Activated CD8-positive, alpha-beta memory T cell treated with anti-CD3 and anti-CD28 coated beads for 24 hours (primary cell): ENCODE measurements around the gene GLIS2.

Source experiments
- DNase-seq: peaks from one replicate; pipeline ENCODE4 v3.0.0-alpha.2; 2020

GLIS2 gene

DNA sequence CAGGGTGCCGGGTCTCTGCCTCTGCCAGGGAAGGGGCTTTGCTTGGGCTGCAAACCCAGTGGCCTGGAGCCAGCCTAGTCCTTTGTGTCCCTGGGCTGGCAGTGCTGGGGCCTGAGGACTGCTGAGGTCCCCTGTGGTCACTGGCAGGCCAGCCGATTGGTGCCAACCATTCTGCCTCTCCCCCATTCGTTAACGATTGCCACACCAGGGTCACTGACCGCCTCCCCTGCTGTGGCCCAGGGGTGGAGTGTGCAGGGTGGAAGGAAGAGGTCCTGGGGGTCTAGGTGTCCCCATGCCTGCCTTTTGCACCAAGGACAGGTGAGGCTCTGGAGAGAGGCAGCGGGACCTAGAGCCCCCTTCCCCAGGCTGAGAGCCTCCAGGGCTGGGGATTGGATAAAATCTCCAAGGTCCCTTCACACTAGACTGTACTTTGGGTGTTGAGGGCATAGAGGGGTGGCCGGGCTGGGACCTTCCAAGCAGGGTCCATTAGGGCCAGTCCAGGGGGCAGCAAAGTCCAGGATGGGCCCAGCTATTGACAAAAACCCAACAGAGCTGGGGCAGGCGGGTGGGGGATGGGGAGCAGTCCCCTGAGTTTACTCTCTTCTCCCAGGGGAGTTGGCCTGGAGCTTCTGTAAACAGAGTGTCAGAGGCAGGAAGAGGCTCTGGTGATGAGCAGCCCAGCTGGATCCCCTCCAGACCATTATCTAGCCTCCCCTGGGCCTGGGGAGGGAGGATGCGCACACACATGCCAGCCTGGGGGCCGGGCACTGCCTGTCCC lies 56.9 kb downstream of the GLIS2 start:
- no peak for DNase-seq

DNA sequence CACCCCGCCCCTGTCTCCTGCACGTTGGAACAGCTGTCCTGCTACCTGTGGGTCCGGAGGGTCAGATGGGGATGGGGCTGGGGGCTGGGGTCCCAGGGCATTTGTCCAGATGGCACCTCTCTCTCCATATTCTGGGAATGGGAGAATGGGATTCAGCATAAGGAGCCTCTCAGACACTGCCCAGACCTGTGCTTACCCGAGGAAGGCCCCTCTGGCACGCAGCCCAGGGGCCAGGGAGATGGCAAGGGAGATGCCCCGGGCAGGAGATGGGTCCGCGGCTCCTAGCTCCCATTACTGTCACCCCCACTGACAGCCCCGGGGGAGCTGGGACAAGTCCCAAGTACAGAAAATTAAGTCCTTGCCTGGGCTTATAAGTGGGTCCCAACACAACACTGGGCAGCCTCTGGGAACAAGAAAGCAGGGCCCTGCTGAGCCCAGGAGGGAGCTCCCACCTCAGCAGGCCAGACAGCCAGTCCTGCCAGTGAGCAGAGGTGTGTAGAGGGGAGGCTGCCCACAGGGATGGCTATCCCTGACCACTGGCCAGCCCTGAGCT lies 57.6 kb downstream of the GLIS2 start:
- DNase-seq: no peak

DNA sequence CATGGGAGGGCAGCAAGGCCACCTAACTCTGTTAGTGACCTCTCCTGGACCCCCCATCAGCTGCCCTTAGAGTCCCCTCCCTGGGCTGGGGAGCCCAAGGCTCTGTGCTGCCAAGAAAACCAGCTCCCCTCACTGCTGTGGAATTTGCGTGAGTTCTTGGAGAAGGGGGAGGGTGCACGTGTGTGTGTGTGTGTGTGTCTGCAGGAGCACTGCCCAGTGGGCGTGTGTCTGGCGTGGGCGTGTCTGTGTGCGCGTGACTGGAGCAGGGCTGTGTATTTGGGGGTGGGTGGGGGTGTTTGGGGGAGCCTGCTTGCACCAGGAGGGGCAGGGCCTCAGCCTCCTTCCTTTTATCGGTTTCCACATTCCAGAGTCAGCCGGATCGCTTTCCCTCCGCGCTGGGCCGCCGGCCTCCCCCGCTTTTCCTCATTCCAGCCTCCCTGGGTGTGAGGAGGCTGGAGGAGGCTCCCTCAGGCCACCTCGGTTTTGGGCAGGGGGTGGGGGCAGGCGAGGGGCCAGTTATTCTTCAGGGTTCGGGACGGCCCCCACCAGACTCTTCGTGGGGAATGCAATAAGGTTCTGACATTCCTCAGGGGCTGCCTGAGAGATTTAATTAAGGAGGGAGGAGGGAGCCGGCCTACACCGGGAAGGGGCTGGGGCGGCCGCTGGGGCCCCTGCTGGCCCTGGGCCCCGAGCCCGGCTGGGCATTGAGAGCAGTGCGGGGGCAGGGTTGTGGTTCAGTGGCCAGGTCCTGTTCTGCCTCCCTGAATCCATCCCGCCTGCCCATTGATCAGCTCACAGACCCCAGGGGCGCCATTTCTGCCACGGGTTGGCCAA lies 58.3 kb downstream of the GLIS2 start:
- no peak for DNase-seq

DNA sequence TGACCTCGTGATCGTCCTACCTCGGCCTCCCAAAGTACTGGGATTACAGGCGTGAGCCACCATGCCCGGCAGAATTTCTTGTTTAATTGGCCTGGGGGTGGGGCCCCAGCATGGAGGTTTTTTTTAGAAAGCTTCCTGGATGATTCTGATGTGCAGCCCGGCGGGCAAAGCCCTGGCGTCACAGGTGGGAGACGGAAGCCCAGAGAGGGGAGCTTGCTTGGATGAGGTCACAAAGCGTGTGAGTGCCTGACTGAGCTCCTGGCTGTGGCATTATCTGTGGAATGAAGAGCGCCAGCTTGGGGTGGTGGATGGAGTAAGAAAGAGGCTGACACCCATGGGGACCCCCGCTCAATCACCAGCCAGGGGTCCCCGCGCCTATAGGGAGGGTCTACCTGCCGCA lies 59.9 kb downstream of the GLIS2 start:
- DNase-seq: no peak

DNA sequence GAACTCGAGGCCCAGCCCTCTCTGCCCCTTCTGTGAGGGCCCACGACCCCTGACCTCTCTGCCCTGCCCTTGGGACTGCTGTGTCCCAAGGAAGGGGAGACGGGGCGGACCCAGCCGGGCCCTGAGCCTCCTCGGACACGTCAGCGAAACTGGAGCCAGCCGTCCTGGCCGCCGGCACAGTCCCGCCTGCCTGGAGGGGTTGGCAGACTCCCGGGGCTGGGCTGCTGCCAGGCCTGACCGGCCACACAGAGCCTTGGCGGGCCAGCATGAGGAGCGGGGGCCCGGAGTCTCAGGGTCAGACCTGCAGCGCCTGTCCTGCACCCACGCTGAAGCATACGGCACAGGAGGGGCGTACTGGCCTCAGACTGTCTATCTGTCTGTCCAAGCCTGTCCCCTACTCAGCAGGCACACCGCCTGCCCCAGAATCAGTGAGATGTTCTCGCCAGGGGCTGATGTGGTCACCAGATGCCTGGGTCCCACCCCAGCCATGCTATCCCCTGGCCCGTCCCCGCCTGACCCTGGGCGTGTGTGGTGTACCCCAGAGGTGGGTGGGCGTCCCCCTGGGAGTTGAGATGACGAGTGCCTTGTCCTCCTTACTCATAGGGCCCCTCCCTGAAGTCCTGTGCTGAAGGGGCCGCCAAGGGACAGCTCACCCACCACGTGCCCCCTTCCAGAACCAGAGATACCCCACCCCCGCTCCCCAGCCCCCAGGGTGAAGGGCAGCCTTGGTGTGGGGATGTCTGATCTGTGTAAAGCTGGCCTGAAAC lies 60.4 kb downstream of the GLIS2 start:
- no peak for DNase-seq

DNA sequence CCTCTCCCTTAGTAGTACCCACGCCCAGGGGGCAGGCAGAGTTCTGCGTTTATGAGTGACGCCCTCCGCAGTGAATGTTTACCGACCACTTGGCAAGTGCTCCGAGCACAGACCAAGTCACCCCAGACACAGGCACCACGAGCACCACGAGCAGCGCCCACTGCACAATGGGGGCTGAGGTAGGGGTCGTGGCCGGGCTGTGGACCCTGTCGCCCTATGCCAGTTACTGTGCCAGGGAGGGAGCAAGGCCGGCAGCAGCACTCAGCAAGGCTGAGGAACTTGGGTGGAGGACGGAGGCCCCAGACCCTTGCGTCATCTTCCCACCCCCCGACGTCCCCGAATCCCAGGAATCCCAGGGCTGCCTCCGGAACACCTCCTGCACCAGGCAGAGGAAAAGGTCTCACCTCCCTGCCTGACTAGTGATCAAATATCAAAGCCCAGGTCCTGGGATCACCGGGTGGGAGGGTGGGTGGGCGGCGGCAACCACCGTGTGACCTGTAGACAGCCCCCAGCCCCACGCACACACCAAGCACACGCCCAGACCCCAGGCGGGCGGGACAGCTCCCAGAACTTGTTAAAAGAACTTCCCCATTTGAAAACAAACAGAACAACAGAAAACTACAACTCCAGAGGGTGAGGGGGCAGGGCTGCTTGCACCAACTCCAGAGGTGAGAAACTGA lies 61.2 kb downstream of the GLIS2 start:
- no peak for DNase-seq

DNA sequence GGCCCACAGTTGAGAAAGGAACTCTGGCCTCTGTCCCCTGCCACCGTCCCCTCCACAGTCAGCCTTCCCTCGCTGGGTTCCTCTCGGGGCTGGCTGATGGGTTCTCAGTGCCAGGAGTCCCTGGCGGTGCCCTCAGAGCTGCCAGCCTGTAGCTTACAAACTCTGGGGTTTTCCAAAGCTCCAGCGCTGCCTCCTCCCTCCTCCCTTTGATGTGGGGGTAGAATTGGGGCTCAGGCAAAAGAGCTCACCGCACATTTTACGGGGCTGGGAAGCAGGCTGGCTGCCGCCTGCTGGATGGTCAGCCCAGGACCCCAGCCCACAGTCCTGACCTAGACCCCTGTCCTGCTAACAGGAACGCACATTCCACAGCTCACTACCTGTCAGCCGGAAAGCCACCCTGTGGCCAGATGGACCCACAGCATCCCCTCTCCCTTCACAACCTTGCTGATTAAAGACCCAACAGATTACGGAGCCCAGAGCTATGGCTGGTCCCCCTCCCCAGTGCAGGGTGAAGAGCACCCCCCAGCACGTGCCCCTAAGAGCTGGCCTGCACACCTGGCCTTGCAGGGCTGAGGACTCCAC lies 61.8 kb downstream of the GLIS2 start:
- no peak for DNase-seq

DNA sequence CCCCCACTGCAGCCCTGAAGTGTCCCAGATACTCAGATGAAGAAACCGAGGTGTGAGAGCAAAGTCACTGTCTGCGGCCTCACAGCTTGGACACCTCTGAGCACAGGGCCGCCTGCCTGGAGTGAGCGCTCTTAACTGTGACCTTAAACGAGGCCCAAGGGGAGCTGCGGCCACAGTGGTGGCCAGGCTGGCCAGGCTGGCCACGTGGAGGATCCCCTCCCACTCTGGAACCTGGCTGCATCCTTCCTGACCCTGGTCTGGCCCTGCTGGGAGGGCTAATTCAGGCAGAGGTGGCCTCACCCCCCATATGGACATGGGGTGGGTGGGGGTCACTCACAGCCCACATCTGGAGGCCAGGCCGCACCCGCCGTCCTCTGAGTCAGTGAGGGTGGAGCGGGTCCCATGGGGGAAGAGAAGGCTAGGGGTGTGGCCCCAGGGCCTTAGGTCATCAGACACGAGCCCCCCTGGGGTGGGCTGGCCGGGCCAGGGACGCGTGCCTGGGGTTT lies 62.3 kb downstream of the GLIS2 start:
- DNase-seq: no peak

DNA sequence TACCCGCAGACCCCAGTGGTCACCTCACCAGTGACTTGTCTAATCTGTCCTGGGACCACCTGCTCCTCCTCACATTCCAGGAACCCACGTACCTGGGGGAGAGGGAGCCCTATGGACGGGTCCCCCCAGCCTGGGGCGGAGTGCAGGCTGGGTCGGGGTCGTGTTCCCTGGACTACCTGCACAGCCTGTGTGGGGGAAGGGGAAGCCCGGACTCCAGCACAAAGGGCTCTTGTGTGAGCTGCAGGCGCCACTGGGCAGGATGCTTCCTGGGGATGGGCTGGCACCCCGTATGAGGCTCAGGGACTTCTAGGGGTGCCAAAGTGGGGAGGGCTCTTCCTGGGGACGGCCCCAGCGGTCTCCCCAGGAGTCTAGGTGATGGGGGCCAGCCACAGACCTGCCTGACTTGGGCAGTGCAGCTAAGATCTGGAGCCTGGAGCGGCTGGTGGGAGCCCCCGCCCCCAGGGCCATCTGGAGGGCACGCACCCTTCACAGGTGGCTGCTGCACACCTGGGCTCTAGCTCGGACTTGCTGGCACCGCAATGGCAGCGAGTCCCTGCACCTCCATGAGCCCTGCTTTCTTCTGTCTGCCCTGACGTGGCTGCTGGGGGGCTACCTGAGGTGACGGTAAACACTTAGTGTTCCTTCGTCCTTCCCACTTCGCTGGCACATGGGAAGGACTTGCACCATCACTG lies 63.3 kb downstream of the GLIS2 start:
- DNase-seq: no peak

DNA sequence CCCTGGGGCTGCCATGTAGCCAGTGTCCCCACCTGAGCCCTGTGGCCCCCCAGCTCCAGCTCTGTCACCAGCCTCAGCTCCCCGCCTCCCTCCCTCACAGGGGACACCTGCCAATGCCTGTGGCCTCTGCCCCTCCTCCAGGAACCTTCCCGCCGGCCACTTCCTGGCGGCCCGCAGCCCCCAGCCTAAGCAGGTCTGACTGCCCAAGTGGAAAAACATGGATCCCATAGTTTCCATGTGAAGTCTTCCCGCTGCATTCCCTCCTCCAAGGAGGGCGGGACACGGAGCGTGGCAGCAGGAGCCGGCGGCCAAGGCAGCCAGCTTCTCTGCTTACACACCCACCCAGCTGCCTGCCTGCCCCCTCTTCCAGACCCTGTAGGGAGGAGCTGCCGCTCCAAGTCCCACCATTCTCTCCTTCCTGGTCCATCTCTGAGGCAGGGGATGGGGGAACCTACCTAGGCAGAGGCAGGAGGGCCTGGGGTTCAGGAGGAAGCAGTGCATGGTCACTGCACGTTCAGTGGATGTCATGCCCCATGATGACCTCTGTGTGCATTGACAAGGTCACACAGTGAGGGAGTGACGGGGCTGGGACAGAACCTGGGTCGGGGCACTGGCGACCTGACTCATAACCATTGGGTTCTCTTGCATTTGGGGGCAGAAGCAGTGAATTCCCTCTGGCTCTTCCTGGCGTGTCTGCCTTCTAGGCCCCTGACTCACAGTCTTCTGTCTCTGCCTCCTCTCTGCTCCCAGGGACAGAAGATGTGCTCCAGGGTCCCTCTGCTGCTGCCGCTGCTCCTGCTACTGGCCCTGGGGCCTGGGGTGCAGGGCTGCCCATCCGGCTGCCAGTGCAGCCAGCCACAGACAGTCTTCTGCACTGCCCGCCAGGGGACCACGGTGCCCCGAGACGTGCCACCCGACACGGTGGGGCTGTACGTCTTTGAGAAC lies 64.5 kb downstream of the GLIS2 start:
- DNase-seq: no peak

DNA sequence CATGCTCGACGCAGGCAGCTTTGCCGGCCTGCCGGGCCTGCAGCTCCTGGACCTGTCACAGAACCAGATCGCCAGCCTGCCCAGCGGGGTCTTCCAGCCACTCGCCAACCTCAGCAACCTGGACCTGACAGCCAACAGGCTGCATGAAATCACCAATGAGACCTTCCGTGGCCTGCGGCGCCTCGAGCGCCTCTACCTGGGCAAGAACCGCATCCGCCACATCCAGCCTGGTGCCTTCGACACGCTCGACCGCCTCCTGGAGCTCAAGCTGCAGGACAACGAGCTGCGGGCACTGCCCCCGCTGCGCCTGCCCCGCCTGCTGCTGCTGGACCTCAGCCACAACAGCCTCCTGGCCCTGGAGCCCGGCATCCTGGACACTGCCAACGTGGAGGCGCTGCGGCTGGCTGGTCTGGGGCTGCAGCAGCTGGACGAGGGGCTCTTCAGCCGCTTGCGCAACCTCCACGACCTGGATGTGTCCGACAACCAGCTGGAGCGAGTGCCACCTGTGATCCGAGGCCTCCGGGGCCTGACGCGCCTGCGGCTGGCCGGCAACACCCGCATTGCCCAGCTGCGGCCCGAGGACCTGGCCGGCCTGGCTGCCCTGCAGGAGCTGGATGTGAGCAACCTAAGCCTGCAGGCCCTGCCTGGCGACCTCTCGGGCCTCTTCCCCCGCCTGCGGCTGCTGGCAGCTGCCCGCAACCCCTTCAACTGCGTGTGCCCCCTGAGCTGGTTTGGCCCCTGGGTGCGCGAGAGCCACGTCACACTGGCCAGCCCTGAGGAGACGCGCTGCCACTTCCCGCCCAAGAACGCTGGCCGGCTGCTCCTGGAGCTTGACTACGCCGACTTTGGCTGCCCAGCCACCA lies 65.4 kb downstream of the GLIS2 start:
- no peak for DNase-seq

DNA sequence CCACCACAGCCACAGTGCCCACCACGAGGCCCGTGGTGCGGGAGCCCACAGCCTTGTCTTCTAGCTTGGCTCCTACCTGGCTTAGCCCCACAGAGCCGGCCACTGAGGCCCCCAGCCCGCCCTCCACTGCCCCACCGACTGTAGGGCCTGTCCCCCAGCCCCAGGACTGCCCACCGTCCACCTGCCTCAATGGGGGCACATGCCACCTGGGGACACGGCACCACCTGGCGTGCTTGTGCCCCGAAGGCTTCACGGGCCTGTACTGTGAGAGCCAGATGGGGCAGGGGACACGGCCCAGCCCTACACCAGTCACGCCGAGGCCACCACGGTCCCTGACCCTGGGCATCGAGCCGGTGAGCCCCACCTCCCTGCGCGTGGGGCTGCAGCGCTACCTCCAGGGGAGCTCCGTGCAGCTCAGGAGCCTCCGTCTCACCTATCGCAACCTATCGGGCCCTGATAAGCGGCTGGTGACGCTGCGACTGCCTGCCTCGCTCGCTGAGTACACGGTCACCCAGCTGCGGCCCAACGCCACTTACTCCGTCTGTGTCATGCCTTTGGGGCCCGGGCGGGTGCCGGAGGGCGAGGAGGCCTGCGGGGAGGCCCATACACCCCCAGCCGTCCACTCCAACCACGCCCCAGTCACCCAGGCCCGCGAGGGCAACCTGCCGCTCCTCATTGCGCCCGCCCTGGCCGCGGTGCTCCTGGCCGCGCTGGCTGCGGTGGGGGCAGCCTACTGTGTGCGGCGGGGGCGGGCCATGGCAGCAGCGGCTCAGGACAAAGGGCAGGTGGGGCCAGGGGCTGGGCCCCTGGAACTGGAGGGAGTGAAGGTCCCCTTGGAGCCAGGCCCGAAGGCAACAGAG lies 66.3 kb downstream of the GLIS2 start:
- DNase-seq: no peak

DNA sequence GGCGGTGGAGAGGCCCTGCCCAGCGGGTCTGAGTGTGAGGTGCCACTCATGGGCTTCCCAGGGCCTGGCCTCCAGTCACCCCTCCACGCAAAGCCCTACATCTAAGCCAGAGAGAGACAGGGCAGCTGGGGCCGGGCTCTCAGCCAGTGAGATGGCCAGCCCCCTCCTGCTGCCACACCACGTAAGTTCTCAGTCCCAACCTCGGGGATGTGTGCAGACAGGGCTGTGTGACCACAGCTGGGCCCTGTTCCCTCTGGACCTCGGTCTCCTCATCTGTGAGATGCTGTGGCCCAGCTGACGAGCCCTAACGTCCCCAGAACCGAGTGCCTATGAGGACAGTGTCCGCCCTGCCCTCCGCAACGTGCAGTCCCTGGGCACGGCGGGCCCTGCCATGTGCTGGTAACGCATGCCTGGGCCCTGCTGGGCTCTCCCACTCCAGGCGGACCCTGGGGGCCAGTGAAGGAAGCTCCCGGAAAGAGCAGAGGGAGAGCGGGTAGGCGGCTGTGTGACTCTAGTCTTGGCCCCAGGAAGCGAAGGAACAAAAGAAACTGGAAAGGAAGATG lies 67.0 kb downstream of the GLIS2 start:
- no peak for DNase-seq

DNA sequence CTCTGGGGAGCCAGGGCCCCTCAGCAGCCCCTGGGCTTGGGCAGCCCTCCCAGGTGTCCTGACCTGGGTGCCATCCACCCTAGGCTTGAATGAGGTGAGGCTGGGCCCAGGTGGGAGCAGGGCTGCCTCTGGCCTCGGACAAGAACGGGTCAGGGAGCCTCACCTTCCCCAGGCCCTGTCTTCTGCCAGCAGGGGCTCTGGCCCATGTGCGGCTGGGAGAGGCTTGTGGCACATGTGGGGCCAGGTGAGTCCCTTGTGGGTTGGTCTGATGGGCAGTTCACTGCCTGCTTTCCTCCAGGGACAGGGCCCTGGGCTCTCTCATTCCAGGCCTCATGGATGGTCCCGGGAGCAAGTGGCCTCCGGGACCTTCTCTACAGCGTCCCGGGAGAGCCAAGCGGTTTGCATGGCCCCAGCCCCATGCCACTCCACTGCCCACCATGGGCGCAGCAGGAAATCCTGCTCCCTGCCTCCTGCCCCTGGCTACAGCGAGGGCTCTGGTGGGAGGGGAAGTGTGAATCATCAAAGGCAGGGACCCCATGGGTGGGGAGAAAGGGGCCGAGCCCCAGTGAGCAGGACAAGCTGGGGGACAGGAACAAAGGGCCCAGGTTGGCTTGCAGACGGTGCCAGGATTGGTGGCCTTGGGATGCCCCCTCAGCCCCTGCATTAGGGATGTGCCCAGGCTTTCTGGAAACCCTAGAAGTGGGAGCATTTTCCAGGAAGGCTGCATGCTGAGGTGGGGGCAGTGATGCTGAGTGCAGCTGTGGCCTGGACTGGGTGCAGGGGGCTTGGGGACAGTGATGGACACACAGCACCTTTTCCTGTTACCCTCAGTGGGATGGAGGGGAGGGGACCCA lies 68.0 kb downstream of the GLIS2 start:
- DNase-seq: no peak

DNA sequence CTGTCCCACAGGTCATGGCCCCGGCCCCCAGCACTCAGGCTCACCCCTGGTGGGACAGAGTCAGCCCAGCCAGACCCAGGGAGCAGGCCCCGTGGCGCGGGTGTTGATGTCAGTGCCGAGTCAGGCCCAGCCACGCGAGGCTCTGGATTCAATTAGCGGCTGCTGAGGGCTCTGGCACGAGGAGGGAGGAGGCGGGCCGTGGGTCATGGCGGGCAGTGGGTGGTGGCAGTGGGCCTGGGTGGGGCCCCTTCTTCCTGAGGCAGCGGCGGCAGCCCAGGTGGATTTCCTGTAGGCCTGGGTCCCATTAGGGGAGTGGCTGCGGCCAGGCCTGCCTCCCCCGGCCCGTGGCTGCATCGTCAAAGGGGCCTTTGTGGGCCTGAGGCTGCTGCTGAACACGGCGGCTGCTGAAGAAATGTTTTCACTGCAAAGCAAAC lies 68.7 kb downstream of the GLIS2 start:
- DNase-seq: no peak

DNA sequence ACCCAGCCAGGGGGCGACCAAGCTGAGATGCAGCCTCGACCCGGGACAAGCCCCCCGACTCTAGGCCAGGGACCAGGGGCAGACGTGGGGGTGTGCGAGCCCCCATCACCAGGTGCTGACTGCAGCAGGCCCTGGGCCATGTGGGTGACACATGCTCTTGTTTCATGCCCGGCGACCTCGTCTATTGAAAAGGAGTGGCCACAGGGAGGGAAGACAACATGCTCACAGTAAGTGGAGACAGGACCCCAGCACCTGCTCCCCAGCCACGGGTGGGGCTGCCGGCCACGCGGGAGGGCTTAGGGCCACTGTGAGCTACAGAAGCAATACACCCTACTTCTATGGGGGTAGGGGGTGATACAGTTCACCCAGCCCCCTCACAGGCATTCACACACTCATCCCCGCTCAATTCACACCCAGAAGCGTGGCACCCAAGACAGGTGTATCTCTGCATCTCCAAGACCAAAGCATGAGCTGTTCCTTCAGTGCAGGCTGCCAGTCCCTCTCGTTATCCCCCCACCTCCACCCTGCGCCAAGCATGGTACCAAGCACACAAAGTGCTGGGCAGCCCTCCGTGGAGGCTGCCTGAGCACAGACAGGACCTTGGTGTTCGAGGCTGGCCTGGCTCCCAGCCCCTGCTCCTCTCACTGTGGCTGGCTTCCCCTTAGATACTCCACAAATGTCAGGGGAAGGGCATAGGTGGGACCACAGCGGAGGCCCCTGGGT lies 69.4 kb downstream of the GLIS2 start:
- no peak for DNase-seq
